ENCODE data around the gene BMP4. TPM values are rescaled to one million over a fixed set of nuclear protein-coding genes. Genes with fewer than 3 reads are reported as not detected.

Gene BMP4
- total and polyA plus RNA-seq, 5 donors: 6.4 to 10.8 (median 8.0) TPM

GRCh38 chr14:53964249-53964648 is 7.6 kb upstream of the BMP4 start:
- 87% methylated on average over 4 of the region's 4 CpGs for WGBS
- DNase-seq: no peak
- H3K4me1 ChIP-seq (ENCODE audit: control insufficient read depth, insufficient read depth, low read length): peaks cover 2% of the 10 kb centered on the region
- H3K27me3 ChIP-seq (ENCODE audit: control insufficient read depth, insufficient read depth): no peaks in the 10 kb centered on the region
- no peak overlapping the region for H3K27ac ChIP-seq (ENCODE audit: low read length)
- H3K9me3 ChIP-seq (ENCODE audit: control insufficient read depth, low read length): no peaks in the 10 kb centered on the region
- H3K4me3 ChIP-seq (ENCODE audit: low read length): no peak overlapping the region
- intact Hi-C loops (cut with DNase I): no loop called here
- peak in 1 of 2 donors; percentile 18 for ATAC-seq

GRCh38 chr14:53963320-53964227 is 6.9 kb upstream of the BMP4 start:
- Histone ChIP-seq H3K27me3 (ENCODE audit: control insufficient read depth, insufficient read depth) (no peaks in the 10 kb centered on the region), H3K4me1 (ENCODE audit: control insufficient read depth, insufficient read depth, low read length) (peaks cover 2% of the 10 kb centered on the region), H3K9me3 (ENCODE audit: control insufficient read depth, low read length) (no peaks in the 10 kb centered on the region), H3K4me3 (ENCODE audit: low read length) (no peak overlapping the region), H3K27ac (ENCODE audit: low read length) (no peak overlapping the region)
- ATAC-seq: peak; percentile 88 to 93
- peak; percentile 48 to 78 (median 76) for DNase-seq
- intact Hi-C loops (cut with DNase I): no loop called here
- WGBS: 8% methylated on average over 55 of the region's 55 CpGs

DNA sequence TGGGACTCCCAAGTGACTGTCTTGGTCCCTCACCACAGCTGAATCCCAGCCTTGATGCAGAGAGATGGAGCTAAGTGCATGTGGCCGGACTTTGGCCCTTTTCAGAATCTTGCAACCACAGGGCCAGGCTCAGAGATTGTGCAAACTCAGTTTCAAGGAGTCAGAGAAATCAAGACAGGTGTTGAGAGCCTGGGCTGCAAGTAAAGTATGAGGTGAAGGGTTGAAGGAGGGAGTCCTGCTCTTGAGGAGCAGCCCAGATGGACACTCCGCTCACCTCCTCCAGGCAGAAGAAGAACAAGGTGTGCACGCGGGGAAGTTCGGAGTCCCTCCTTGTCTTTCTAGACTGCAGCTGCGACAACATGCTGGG is 6.3 kb upstream of the BMP4 start:
- Histone ChIP-seq H3K27ac (ENCODE audit: low read length) (no peak overlapping the region), H3K27me3 (ENCODE audit: control insufficient read depth, insufficient read depth) (no peaks in the 10 kb centered on the region), H3K9me3 (ENCODE audit: control insufficient read depth, low read length) (no peaks in the 10 kb centered on the region), H3K4me1 (ENCODE audit: control insufficient read depth, insufficient read depth, low read length) (peaks cover 2% of the 10 kb centered on the region), H3K4me3 (ENCODE audit: low read length) (no peak overlapping the region)
- 52% methylated on average over 6 of the region's 6 CpGs for WGBS
- ATAC-seq: no peak
- DNase-seq: no peak
- intact Hi-C loops (cut with DNase I): no loop called here

GRCh38 chr14:53958628-53959027 is 2.0 kb upstream of the BMP4 start:
- 94% methylated on average over 2 of the region's 2 CpGs for WGBS
- ATAC-seq (no peak), DNase-seq (no peak)
- Histone ChIP-seq H3K4me3 (ENCODE audit: low read length) (no peak overlapping the region), H3K27me3 (ENCODE audit: control insufficient read depth, insufficient read depth) (no peaks in the 10 kb centered on the region), H3K4me1 (ENCODE audit: control insufficient read depth, insufficient read depth, low read length) (peaks cover 2% of the 10 kb centered on the region), H3K27ac (ENCODE audit: low read length) (no peak overlapping the region), H3K9me3 (ENCODE audit: control insufficient read depth, low read length) (no peaks in the 10 kb centered on the region)
- intact Hi-C loops (cut with DNase I): loop anchor here in 3 of 4 donors (10.0 kb wide), 3 partner anchors 216 to 414 kb away; no protein-coding TSS in a partner anchor

DNA sequence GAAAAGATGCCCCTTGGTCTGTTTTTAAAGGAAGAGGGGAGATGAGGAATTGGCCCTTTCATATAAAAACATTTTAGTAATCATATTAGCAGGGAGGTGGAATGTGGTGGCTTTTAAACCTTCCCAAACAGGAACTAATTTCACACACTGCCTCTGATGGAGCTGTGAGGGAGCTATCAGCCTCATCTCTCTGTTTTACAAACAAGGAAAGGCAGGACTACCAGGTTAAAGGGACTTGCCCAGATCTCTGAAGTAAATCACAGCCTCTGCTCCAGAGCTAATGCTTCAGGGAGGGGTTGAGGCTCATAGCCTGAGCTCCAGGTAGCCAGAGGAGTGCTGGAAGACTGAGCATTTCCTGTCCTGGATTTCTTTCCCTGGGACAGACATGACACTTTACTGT is 1.1 kb upstream of the BMP4 start:
- Histone ChIP-seq H3K4me1 (ENCODE audit: control insufficient read depth, insufficient read depth, low read length) (no peaks in the 10 kb centered on the region), H3K9me3 (ENCODE audit: control insufficient read depth, low read length) (no peaks in the 10 kb centered on the region), H3K27me3 (ENCODE audit: control insufficient read depth, insufficient read depth) (no peaks in the 10 kb centered on the region), H3K4me3 (ENCODE audit: low read length) (no peak overlapping the region), H3K27ac (ENCODE audit: low read length) (no peak overlapping the region)
- no peak for DNase-seq
- ATAC-seq: no peak
- intact Hi-C loops (cut with DNase I): loop anchor here in 3 of 4 donors (10.0 kb wide), 3 partner anchors 217 to 413 kb away; no protein-coding TSS in a partner anchor

DNA sequence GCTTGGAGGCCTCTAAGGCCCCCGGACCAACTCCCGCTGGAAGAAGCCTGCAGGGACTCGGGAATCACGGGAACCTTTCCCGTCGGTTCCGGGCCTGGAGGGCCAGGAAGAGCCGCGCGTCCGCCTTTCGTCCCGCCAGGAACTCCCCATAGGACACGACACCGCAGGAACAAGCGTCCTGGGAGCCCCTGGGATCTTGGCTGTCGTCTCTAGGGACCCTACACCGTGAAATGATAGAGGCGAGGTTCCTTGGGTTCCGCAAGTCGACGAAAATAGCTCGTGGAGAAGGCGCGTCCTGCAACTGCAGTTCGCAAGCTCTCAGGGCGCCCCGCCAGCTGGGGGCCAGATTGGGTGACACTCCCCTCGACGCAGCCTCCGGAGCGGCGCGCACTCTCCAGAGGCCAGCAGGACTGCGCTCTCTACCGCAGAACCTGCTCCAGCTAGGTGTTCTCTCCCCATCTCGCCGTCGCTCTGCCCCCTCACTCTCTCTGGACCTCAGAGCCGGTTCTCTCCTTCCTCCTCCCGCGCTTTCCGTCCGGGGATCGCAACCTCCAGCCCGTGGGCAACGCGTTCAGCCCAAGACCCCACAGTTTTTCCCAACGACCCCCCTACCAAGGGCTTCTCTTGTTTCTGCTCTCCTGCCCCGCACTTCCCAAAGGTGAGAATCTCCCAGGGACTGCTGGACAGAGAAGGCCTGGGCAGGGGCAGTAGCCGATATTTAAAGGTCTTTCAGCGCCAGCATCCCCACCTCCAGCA is 776 bp downstream of the BMP4 start:
- Histone ChIP-seq H3K4me3 (ENCODE audit: low read length) (peak overlapping the region; percentile 84), H3K27ac (ENCODE audit: low read length) (no peak overlapping the region), H3K27me3 (ENCODE audit: control insufficient read depth, insufficient read depth) (no peaks in the 10 kb centered on the region), H3K4me1 (ENCODE audit: control insufficient read depth, insufficient read depth, low read length) (no peaks in the 10 kb centered on the region), H3K9me3 (ENCODE audit: control insufficient read depth, low read length) (no peaks in the 10 kb centered on the region)
- ATAC-seq (peak in 1 of 2 donors; percentile 45), DNase-seq (peak; percentile 82 to 90 (median 89))
- WGBS: 1% methylated on average over 52 of the region's 52 CpGs
- intact Hi-C loops (cut with DNase I): loop anchor here in 3 of 4 donors (10.0 kb wide), 3 partner anchors 219 to 411 kb away; no protein-coding TSS in a partner anchor

GRCh38 chr14:53955229-53955556 is 1.4 kb downstream of the BMP4 start:
- Histone ChIP-seq H3K27ac (ENCODE audit: low read length) (peak overlapping the region; percentile 24), H3K4me3 (ENCODE audit: low read length) (peak overlapping the region; percentile 84), H3K9me3 (ENCODE audit: control insufficient read depth, low read length) (no peaks in the 10 kb centered on the region), H3K4me1 (ENCODE audit: control insufficient read depth, insufficient read depth, low read length) (no peaks in the 10 kb centered on the region), H3K27me3 (ENCODE audit: control insufficient read depth, insufficient read depth) (no peaks in the 10 kb centered on the region)
- WGBS: 1% methylated on average over 17 of the region's 17 CpGs
- DNase-seq (no peak), ATAC-seq (no peak)
- intact Hi-C loops (cut with DNase I): loop anchor here in 3 of 4 donors (10.0 kb wide), 3 partner anchors 220 to 410 kb away; no protein-coding TSS in a partner anchor

- H3K9me3 ChIP-seq (ENCODE audit: control insufficient read depth, low read length): no peaks in the 10 kb centered on the region
- ATAC-seq (no peak), DNase-seq (peak; percentile 43 to 81 (median 77))
- peak overlapping the region; percentile 84 for H3K4me3 ChIP-seq (ENCODE audit: low read length)
- WGBS: under 1% methylated on average over 53 of the region's 53 CpGs
- H3K27me3 ChIP-seq (ENCODE audit: control insufficient read depth, insufficient read depth): no peaks in the 10 kb centered on the region
- H3K4me1 ChIP-seq (ENCODE audit: control insufficient read depth, insufficient read depth, low read length): no peaks in the 10 kb centered on the region
- H3K27ac ChIP-seq (ENCODE audit: low read length): peak overlapping the region; percentile 24
- intact Hi-C loops (cut with DNase I): loop anchor here in 3 of 4 donors (10.0 kb wide), 3 partner anchors 220 to 410 kb away; no protein-coding TSS in a partner anchor
Measured at GRCh38 chr14:53954551-53955228, 1.9 kb downstream of the BMP4 start.

GRCh38 chr14:53953828-53954550 is 2.6 kb downstream of the BMP4 start:
- H3K27me3 ChIP-seq (ENCODE audit: control insufficient read depth, insufficient read depth): no peaks in the 10 kb centered on the region
- H3K27ac ChIP-seq (ENCODE audit: low read length): peak overlapping the region; percentile 78
- no peaks in the 10 kb centered on the region for H3K4me1 ChIP-seq (ENCODE audit: control insufficient read depth, insufficient read depth, low read length)
- intact Hi-C loops (cut with DNase I): loop anchor here in 3 of 4 donors (10.0 kb wide), 3 partner anchors 221 to 409 kb away; no protein-coding TSS in a partner anchor
- peak; percentile 61 to 82 (median 80) for DNase-seq
- H3K9me3 ChIP-seq (ENCODE audit: control insufficient read depth, low read length): no peaks in the 10 kb centered on the region
- H3K4me3 ChIP-seq (ENCODE audit: low read length): peak overlapping the region; percentile 84
- under 1% methylated on average over 51 of the region's 51 CpGs for WGBS
- peak; percentile 37 to 46 for ATAC-seq
